H9 (cell line): Measurements from ENCODE around the gene BBC3. TPM values are rescaled to one million over a fixed set of nuclear protein-coding genes. Genes with fewer than 3 reads are reported as not detected.

Experiments used
- DNase-seq: peaks from one replicate; pipeline ENCODE4 v3.0.0-alpha.2; 2017
- H2AFZ ChIP-seq: one replicate; pipeline ENCODE4 v1.6.1; 2013; ENCODE audit warnings: mild to moderate bottlenecking, low read length, control low read depth, moderate library complexity
- H2AK5ac ChIP-seq: 2 replicates; pipeline ENCODE4 v1.6.1; 2013; ENCODE audit warnings: low read length, control low read depth, mixed read lengths; ENCODE audit not compliant: insufficient read length
- H2BK120ac ChIP-seq: one replicate; pipeline ENCODE4 v1.6.1; 2013; ENCODE audit warnings: low read depth, mild to moderate bottlenecking, low read length, control low read depth, inconsistent platforms; ENCODE audit not compliant: poor library complexity, severe bottlenecking
- H2BK12ac ChIP-seq: 2 replicates; pipeline ENCODE4 v1.6.1; 2013; ENCODE audit warnings: low read length, control low read depth, mixed read lengths, low read depth; ENCODE audit not compliant: insufficient read length
- H2BK15ac ChIP-seq: 2 replicates; pipeline ENCODE4 v1.6.1; 2013; ENCODE audit warnings: low read depth, low read length, control low read depth
- H2BK20ac ChIP-seq: one replicate; pipeline ENCODE4 v1.6.1; 2013; ENCODE audit warnings: low read depth, mild to moderate bottlenecking, low read length, control low read depth, inconsistent platforms; ENCODE audit not compliant: poor library complexity, severe bottlenecking
- H2BK5ac ChIP-seq: 2 replicates; pipeline ENCODE4 v1.6.1; 2013; ENCODE audit warnings: low read length, control low read depth, mixed read lengths; ENCODE audit not compliant: insufficient read length
- H3K14ac ChIP-seq: 2 replicates; pipeline ENCODE4 v1.6.1; 2013; ENCODE audit warnings: low read length, control low read depth; ENCODE audit not compliant: insufficient read depth
- H3K18ac ChIP-seq: 2 replicates; pipeline ENCODE4 v1.6.1; 2013; ENCODE audit warnings: low read depth, mild to moderate bottlenecking, mixed read lengths, low read length, control low read depth; ENCODE audit not compliant: insufficient read length
- H3K23ac ChIP-seq: 2 replicates; pipeline ENCODE4 v1.6.1; 2013; ENCODE audit warnings: low read length, control low read depth, mixed read lengths, low read depth; ENCODE audit not compliant: insufficient read length
- H3K23me2 ChIP-seq: 2 replicates; pipeline ENCODE4 v1.6.1; 2013; ENCODE audit warnings: low read depth, mild to moderate bottlenecking, mixed read lengths, low read length, control low read depth; ENCODE audit not compliant: insufficient read length, poor library complexity, severe bottlenecking
- H3K27ac ChIP-seq: 2 replicates; pipeline ENCODE4 v1.5.1; 2013; ENCODE audit warnings: low read length, control low read depth, mixed read lengths, low read depth; ENCODE audit not compliant: insufficient read length
- H3K27me3 ChIP-seq: 2 replicates; pipeline ENCODE4 v1.6.1; 2013; ENCODE audit warnings: low read length, control low read depth, inconsistent platforms; ENCODE audit not compliant: insufficient read depth
- H3K4ac ChIP-seq: 2 replicates; pipeline ENCODE4 v1.6.1; 2013; ENCODE audit warnings: low read depth, mild to moderate bottlenecking, control low read depth, inconsistent platforms, low read length, moderate library complexity
- H3K4me1 ChIP-seq: 2 replicates; pipeline ENCODE4 v1.6.1; 2013; ENCODE audit warnings: low read length, control low read depth, inconsistent platforms; ENCODE audit not compliant: insufficient read depth
- H3K4me2 ChIP-seq: 2 replicates; pipeline ENCODE4 v1.6.1; 2013; ENCODE audit warnings: low read length, control low read depth, mixed read lengths; ENCODE audit not compliant: insufficient read length, insufficient read depth
- H3K56ac ChIP-seq: 2 replicates; pipeline ENCODE4 v1.6.1; 2013; ENCODE audit warnings: low read depth, mild to moderate bottlenecking, mixed read lengths, low read length, control low read depth; ENCODE audit not compliant: insufficient read length
- H3K79me1 ChIP-seq: 2 replicates; pipeline ENCODE4 v1.6.1; 2013; ENCODE audit warnings: low read depth, mild to moderate bottlenecking, moderate library complexity, low read length, control low read depth, inconsistent platforms; ENCODE audit not compliant: insufficient read depth, poor library complexity, severe bottlenecking
- H3K79me2 ChIP-seq: 2 replicates; pipeline ENCODE4 v1.6.1; 2013; ENCODE audit warnings: low read length, control low read depth, inconsistent platforms; ENCODE audit not compliant: insufficient read depth
- H3K9ac ChIP-seq: 2 replicates; pipeline ENCODE4 v1.6.1; 2013; ENCODE audit warnings: low read length, control low read depth, mixed read lengths; ENCODE audit not compliant: insufficient read length; ENCODE audit errors: extremely low read depth
- H3K9me3 ChIP-seq: one replicate; pipeline ENCODE4 v1.6.1; 2013; ENCODE audit warnings: low read depth, low read length, inconsistent platforms; ENCODE audit not compliant: control insufficient read depth
- H3T11ph ChIP-seq: one replicate; pipeline ENCODE4 v1.6.1; 2013; ENCODE audit warnings: mild to moderate bottlenecking, low read length, control low read depth, inconsistent platforms
- H4K20me1 ChIP-seq: one replicate; pipeline ENCODE4 v1.6.1; 2013; ENCODE audit not compliant: control insufficient read depth, insufficient read length, insufficient read depth
- H4K5ac ChIP-seq: 2 replicates; pipeline ENCODE4 v1.6.1; 2013; ENCODE audit warnings: low read depth, mild to moderate bottlenecking, mixed read lengths, low read length, control low read depth; ENCODE audit not compliant: insufficient read length
- H4K8ac ChIP-seq: replicated peaks from 2 replicates; pipeline ENCODE4 v1.6.1; 2013; ENCODE audit warnings: low read length, control low read depth, mixed read lengths, low read depth; ENCODE audit not compliant: insufficient read length
- H4K91ac ChIP-seq: 2 replicates; pipeline ENCODE4 v1.6.1; 2013; ENCODE audit warnings: low read depth, mild to moderate bottlenecking, moderate library complexity, mixed read lengths, low read length, control low read depth; ENCODE audit not compliant: insufficient read length
- H3K27ac Mint-ChIP-seq, 3 experiments: 2 replicates in 2 of 3; 3 replicates in 1 of 3; pipeline ENCODE4 v1.8.0; 2020 to 2021; ENCODE audit warnings: mixed read lengths in 3 of 3, mild to moderate bottlenecking in 1 of 3, moderate library complexity in 1 of 3
- H3K27me3 Mint-ChIP-seq: 2 replicates; pipeline ENCODE4 v1.8.0; 2021; ENCODE audit warnings: low read depth, mild to moderate bottlenecking, moderate library complexity, mixed read lengths
- H3K36me3 Mint-ChIP-seq, 3 experiments: 2 replicates in 2 of 3; 3 replicates in 1 of 3; pipeline ENCODE4 v1.8.0; 2020 to 2021; ENCODE audit warnings: low read depth in 3 of 3, mixed read lengths in 3 of 3; ENCODE audit not compliant: insufficient read depth in 1 of 3
- H3K4me1 Mint-ChIP-seq, 2 experiments: 2 replicates each; pipeline ENCODE4 v1.8.0; 2020; ENCODE audit warnings: mixed read lengths in 2 of 2
- H3K4me3 Mint-ChIP-seq, 2 experiments: 2 replicates in 1 of 2; 3 replicates in 1 of 2; pipeline ENCODE4 v1.8.0; 2020 to 2021; ENCODE audit warnings: mild to moderate bottlenecking in 2 of 2, mixed read lengths in 2 of 2, moderate library complexity in 1 of 2
- H3K9me3 Mint-ChIP-seq, 2 experiments: 2 replicates in 1 of 2; 3 replicates in 1 of 2; pipeline ENCODE4 v1.8.0; 2020; ENCODE audit warnings: mild to moderate bottlenecking in 2 of 2, mixed read lengths in 2 of 2, moderate library complexity in 1 of 2
- CTCF ChIP-seq: fragments of 200-600 bp; sonication (generic); conservative IDR thresholded peaks from 3 replicates; pipeline ENCODE4 v1.8.0; 2021; ENCODE audit warnings: antibody characterized with exemption, mild to moderate bottlenecking
- WGBS: extraction: QIAGEN DNeasy Blood & Tissue Kit; methylation state at CpG from one replicate; pipeline ENCODE4 v1.1.7; 2013; ENCODE audit warnings: missing lambda C conversion rate, low lambda C conversion rate, mixed read lengths; ENCODE audit not compliant: insufficient read length; ENCODE audit errors: extremely low coverage; 5-methylcytosine and 5-hydroxymethylcytosine counted together
- total RNA-seq: library from RNA; stranded (reverse); gene quantifications from 2 replicates; pipeline ENCODE4 v1.2.1, GENCODE V29; 2021

BBC3 gene
- total RNA-seq, 1 experiment from 2014 or later, result 23.2 TPM

GRCh38 chr19:47258434-47258833 is 27.4 kb upstream of the BBC3 start:
- Histone ChIP-seq H3K9ac (no peak overlapping the region), H2BK20ac (no peak overlapping the region), H3K79me1 (no peaks in the 10 kb centered on the region), H2BK12ac (no peak overlapping the region), H3K27me3 (no peaks in the 10 kb centered on the region), H2BK5ac (no peak overlapping the region), H2AFZ (no peak overlapping the region), H3T11ph (no peak overlapping the region), H3K56ac (no peak overlapping the region), H2AK5ac (no peak overlapping the region), H4K20me1 (no peaks in the 10 kb centered on the region), H3K4me2 (no peak overlapping the region), H3K4ac (no peak overlapping the region), H3K27ac (no peak overlapping the region), H2BK15ac (no peak overlapping the region), H4K5ac (no peak overlapping the region), H4K91ac (no peak overlapping the region), H2BK120ac (no peak overlapping the region), H3K79me2 (no peaks in the 10 kb centered on the region), H3K4me1 (no peaks in the 10 kb centered on the region), H4K8ac (no peak overlapping the region), H3K23me2 (peaks cover 12% of the 10 kb centered on the region), H3K9me3 (no peaks in the 10 kb centered on the region), H3K18ac (no peak overlapping the region), H3K23ac (no peak overlapping the region), H3K14ac (no peak overlapping the region)
- no peaks in the 10 kb centered on the region for H3K27me3 Mint-ChIP-seq
- H3K9me3 Mint-ChIP-seq, result no peaks in the 10 kb centered on the region
- H3K4me1 Mint-ChIP-seq, result peaks cover 12 to 23% of the 10 kb centered on the region in 2 experiments
- no CpG with 5 or more reads among the region's 9 CpGs for WGBS
- TF ChIP-seq CTCF, result no peak
- H3K4me3 Mint-ChIP-seq, result peak overlapping the region; percentile 86 to 89
- peak overlapping the region in 2 of 3 experiments; percentile 5 to 99; a peak in 1 of 7 replicates for H3K27ac Mint-ChIP-seq
- peaks cover 35 to 54% (median 47%) of the 10 kb centered on the region in 3 experiments; a peak in 6 of 7 replicates for H3K36me3 Mint-ChIP-seq
- no peak for DNase-seq
